Cardiac muscle cell (in vitro differentiated cells and primary cell): ENCODE data around the gene KATNIP. TPM values are rescaled to one million over a fixed set of nuclear protein-coding genes. Genes with fewer than 3 reads are reported as not detected.

ENCODE experiments used
- DNase-seq, 2 donors: peaks; one replicate each; pipeline versions ENCODE4 v3.0.0 to v3.0.0-alpha.2; 2010 to 2017; ENCODE audit warnings: low read depth in 1 of 2, low spot score in 1 of 2
- H3K27ac ChIP-seq: fragments of 200-600 bp; sonication (generic); 2 replicates; pipeline ENCODE4 v1.5.1; 2016
- H3K27me3 ChIP-seq: fragments of 200-600 bp; sonication (generic); 2 replicates; pipeline ENCODE4 v1.6.0; 2016; ENCODE audit warnings: control low read depth
- H3K36me3 ChIP-seq: fragments of 200-600 bp; sonication (generic); 2 replicates; pipeline ENCODE4 v1.5.1; 2016; ENCODE audit warnings: control low read depth
- H3K4me1 ChIP-seq: fragments of 200-600 bp; sonication (generic); 2 replicates; pipeline ENCODE4 v1.8.1; 2017; ENCODE audit warnings: low read depth, mild to moderate bottlenecking, mixed run types
- H3K4me3 ChIP-seq: fragments of 200-600 bp; sonication (generic); 2 replicates; pipeline ENCODE4 v1.5.1; 2016; ENCODE audit warnings: mild to moderate bottlenecking
- H3K9me3 ChIP-seq: fragments of 200-600 bp; sonication (generic); 2 replicates; pipeline ENCODE4 v1.5.1; 2017; ENCODE audit warnings: low read depth, mild to moderate bottlenecking, control low read depth
- CTCF ChIP-seq: IDR thresholded peaks from 2 replicates; pipeline ENCODE4 v1.5.1; 2012; ENCODE audit warnings: low read depth, mild to moderate bottlenecking, low read length
- polyA plus RNA-seq: library from polyadenylated mRNA; unstranded; fragments of >200 nt; fragmentation: Nextera tagmentation; extraction: Ambion mirVana; gene quantifications from 2 replicates; pipeline ENCODE4 v1.2.1, GENCODE V29; 2016
- total RNA-seq: library from RNA; depleted of rRNA; stranded (reverse); fragments of >200 nt; gene quantifications from 2 replicates; pipeline ENCODE4 v1.2.3, GENCODE V29; 2016

The KATNIP gene
- total and polyA plus RNA-seq, 2 experiments from 2014 or later, result 10.8 to 24.1 TPM

GRCh38 chr16:27599606-27600005, 49.7 kb downstream of the KATNIP start:
- peaks cover 41% of the 10 kb centered on the region for H3K4me1 ChIP-seq
- H3K9me3 ChIP-seq, result no peaks in the 10 kb centered on the region
- no peak for DNase-seq
- H3K4me3 ChIP-seq, result no peak overlapping the region
- no peaks in the 10 kb centered on the region for H3K36me3 ChIP-seq
- no peaks in the 10 kb centered on the region for H3K27me3 ChIP-seq
- no peak for TF ChIP-seq CTCF
- peak overlapping the region; percentile 51 for H3K27ac ChIP-seq

Other genes with a start within 250 kb of the KATNIP start
- 30.9 and 66.1 TPM in 2 replicates for gene IL4R, start 236.2 kb upstream of the KATNIP start, total RNA-seq
- gene IL4R, start 236.2 kb upstream of the KATNIP start, polyA plus RNA-seq, result 38.1 and 69.1 TPM in 2 replicates
- 0.04 TPM in 1 of 2 replicates, not detected in the other for gene IL21R, start 148.0 kb upstream of the KATNIP start, total RNA-seq
- 0.19 TPM in 1 of 2 replicates, not detected in the other for gene IL21R, start 148.0 kb upstream of the KATNIP start, polyA plus RNA-seq
- 144 and 162 TPM in 2 replicates for gene GTF3C1, start 231 bp upstream of the KATNIP start, total RNA-seq
- gene GTF3C1, start 231 bp upstream of the KATNIP start, polyA plus RNA-seq, result 82.9 and 113 TPM in 2 replicates